H1 (cell line): ENCODE results near the gene FOXC1.

Experiments
- CHD1 ChIP-seq: IDR thresholded peaks from 2 replicates; pipeline ENCODE4 v1.6.1; 2012; ENCODE audit warnings: low read depth, low read length, improper control_type of control experiment
- CREB1 ChIP-seq: IDR thresholded peaks from 2 replicates; pipeline ENCODE4 v1.6.1; 2012; ENCODE audit warnings: inconsistent platforms
- JUND ChIP-seq: IDR thresholded peaks from 2 replicates; pipeline ENCODE4 v1.6.1; 2011; ENCODE audit warnings: mild to moderate bottlenecking, improper control_type of control experiment, low read length
- KDM4A ChIP-seq: IDR thresholded peaks from one replicate; pipeline ENCODE4 v1.7.1; 2012; ENCODE audit warnings: low read depth, mild to moderate bottlenecking, moderate library complexity, low read length, inconsistent platforms; ENCODE audit not compliant: severe bottlenecking
- KDM5A ChIP-seq: fragments of 200-600 bp; IDR thresholded peaks from 2 replicates; pipeline ENCODE4 v1.7.1; 2012; ENCODE audit warnings: mild to moderate bottlenecking, low read length, inconsistent platforms, mixed read lengths
- MAFK ChIP-seq: IDR thresholded peaks from 2 replicates; pipeline ENCODE4 v1.6.1; 2012; ENCODE audit warnings: low read depth, mild to moderate bottlenecking, improper control_type of control experiment, low read length
- POLR2AphosphoS5 ChIP-seq: IDR thresholded peaks from 2 replicates; pipeline ENCODE4 v1.6.1; 2011; ENCODE audit warnings: low read depth, low read length
- RBBP5 ChIP-seq: IDR thresholded peaks from 2 replicates; pipeline ENCODE4 v1.7.1; 2012; ENCODE audit warnings: low read depth, mild to moderate bottlenecking, inconsistent platforms, low read length, moderate library complexity, borderline replicate concordance
- RFX5 ChIP-seq: IDR thresholded peaks from 2 replicates; pipeline ENCODE4 v1.6.1; 2011; ENCODE audit warnings: low read depth, low read length, improper control_type of control experiment, borderline replicate concordance
- TAF1 ChIP-seq: IDR thresholded peaks from 2 replicates; pipeline ENCODE4 v1.6.1; 2011; ENCODE audit warnings: mild to moderate bottlenecking, low read depth, low read length
- TF ChIP-seq, protein P1 (sequence below), 3 experiments: IDR thresholded peaks; 1 replicate in 2 of 3; 2 replicates in 1 of 3; pipeline versions ENCODE4 v1.5.1 to v1.6.1; 2011; ENCODE audit warnings: low read length in 3 of 3, mild to moderate bottlenecking in 3 of 3, inconsistent platforms in 2 of 3, low read depth in 1 of 3, moderate library complexity in 1 of 3; ENCODE audit not compliant: insufficient read depth in 1 of 3; ENCODE audit errors: control extremely low read depth in 1 of 3
- TF ChIP-seq, protein P2 (sequence below): IDR thresholded peaks from 2 replicates; pipeline ENCODE4 v1.6.1; 2011; ENCODE audit warnings: low read depth, mild to moderate bottlenecking, low read length; ENCODE audit not compliant: insufficient read depth

DNA sequence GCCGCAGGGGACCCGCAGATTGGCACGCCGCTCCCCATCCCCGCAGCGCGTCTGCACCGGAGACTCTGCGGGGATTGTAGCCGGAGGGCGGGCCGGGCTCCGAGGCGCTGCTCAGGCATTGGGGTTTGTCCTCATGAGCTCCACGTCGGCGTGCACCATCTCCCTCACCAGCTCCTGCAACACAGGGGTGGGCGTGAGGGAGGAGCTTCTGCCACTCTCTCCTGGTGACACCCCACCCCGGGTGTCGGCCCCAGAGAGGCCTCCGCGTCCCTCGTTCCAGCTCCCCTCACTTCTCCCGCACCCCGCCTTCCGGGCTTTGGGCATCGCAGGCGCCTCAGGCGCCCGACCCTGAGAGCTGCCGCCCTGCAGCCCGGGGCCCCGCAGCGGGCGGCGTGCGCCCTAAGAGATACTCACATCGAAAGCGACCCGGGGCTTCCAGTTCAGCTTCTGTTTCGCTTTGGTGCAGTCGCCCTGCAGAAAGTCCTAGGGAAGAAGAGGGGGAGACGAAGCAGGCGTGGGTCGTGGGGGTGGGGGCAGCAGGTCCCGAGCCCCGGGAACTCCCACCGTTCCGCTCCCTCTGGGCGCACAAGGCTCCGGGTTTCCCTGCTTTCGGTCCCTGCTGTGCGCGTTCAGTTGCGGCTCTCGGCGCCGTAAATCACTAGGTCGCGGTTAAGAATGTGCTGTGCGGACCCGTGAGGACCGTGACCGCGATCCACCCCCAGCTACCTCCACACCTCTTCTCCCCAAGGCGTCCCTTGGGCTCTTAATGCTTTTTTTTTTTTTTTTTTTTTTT is 14.5 kb downstream of the FOXC1 start:
- TF ChIP-seq RBBP5 = no peak
- TF ChIP-seq, protein P1, sequence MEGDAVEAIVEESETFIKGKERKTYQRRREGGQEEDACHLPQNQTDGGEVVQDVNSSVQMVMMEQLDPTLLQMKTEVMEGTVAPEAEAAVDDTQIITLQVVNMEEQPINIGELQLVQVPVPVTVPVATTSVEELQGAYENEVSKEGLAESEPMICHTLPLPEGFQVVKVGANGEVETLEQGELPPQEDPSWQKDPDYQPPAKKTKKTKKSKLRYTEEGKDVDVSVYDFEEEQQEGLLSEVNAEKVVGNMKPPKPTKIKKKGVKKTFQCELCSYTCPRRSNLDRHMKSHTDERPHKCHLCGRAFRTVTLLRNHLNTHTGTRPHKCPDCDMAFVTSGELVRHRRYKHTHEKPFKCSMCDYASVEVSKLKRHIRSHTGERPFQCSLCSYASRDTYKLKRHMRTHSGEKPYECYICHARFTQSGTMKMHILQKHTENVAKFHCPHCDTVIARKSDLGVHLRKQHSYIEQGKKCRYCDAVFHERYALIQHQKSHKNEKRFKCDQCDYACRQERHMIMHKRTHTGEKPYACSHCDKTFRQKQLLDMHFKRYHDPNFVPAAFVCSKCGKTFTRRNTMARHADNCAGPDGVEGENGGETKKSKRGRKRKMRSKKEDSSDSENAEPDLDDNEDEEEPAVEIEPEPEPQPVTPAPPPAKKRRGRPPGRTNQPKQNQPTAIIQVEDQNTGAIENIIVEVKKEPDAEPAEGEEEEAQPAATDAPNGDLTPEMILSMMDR (IDR thresholded peaks at IDR 0.05; ENCODE audit: control extremely low read depth in 1 of 3, insufficient read depth in 1 of 3, low read depth in 1 of 3, low read length in 3 of 3) = no peak
- no peak for TF ChIP-seq JUND
- no peak for TF ChIP-seq KDM4A
- TF ChIP-seq, protein P2, sequence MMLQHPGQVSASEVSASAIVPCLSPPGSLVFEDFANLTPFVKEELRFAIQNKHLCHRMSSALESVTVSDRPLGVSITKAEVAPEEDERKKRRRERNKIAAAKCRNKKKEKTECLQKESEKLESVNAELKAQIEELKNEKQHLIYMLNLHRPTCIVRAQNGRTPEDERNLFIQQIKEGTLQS = no peak
- no peak for TF ChIP-seq CHD1
- TF ChIP-seq MAFK = no peak
- TF ChIP-seq RFX5 = no peak
- no peak for TF ChIP-seq TAF1
- no peak for TF ChIP-seq POLR2AphosphoS5
- no peak for TF ChIP-seq CREB1
- no peak for TF ChIP-seq KDM5A
